K562 (cell line): Measurements from ENCODE around the gene MVD. TPM values are rescaled to one million over a fixed set of nuclear protein-coding genes. Genes with fewer than 3 reads are reported as not detected.
A peak's percentile ranks its signal among the peaks of the same experiment; 100 is the strongest.

ENCODE experiments used
- ATAC-seq: fragments of 200-7000 bp; cut with Tn5 transposase; 3 replicates; pipeline ENCODE4 v1.9.1; 2020; ENCODE audit warnings: moderate library complexity
- BruUV-seq: library from RNA; stranded (reverse); fragments of 400-500 nt; replicated peaks from 2 replicates; lab custom pipeline; 2021; lab: Mats Ljungman, UMichigan
- CTCF ChIA-PET: fragments of 300-600 bp; formaldehyde crosslinking; extraction: SDS; loops from one replicate; lab custom pipeline; 2021; ENCODE audit warnings: low intra/inter-chr PET ratio; lab: Yijun Ruan, JAX
- POLR2A ChIA-PET: fragments of 300-600, 350-650 bp; sonication (Branson Sonifier 250); formaldehyde crosslinking; extraction: SDS; loops from one replicate; lab custom pipeline; 2021; ENCODE audit warnings: antibody characterized with exemption, inconsistent platforms; lab: Yijun Ruan, JAX
- DNase-seq, 4 experiments: peaks; one replicate each; pipeline versions ENCODE4 v3.0.0 to v3.0.0-alpha.2; 2011 to 2018; ENCODE audit warnings: low spot score in 3 of 4, mixed read lengths in 3 of 4; ENCODE audit errors: extremely low read depth in 1 of 4
- FAIRE-seq: peaks from 2 replicates; lab custom pipeline; 2011; peaks lifted over from hg19 to GRCh38; lab: Jason Lieb, UNC
- H2AFZ ChIP-seq: 2 replicates; pipeline ENCODE4 v1.6.0; 2011; ENCODE audit warnings: low read depth, low read length, control low read depth, inconsistent platforms
- H3K27ac ChIP-seq: fragments of 200-600 bp; 3 replicates; pipeline ENCODE4 v1.8.0; 2011; ENCODE audit warnings: low read depth, mild to moderate bottlenecking, control low read depth, inconsistent platforms, low read length, moderate library complexity, mixed read lengths; ENCODE audit errors: extremely low read depth
- H3K27me3 ChIP-seq, 2 experiments: fragments of 300-600 bp in 1 of 2; 2 replicates in 1 of 2; 3 replicates in 1 of 2; pipeline versions ENCODE4 v1.6.0 to v1.8.0; 2011; ENCODE audit warnings: inconsistent platforms in 2 of 2, low read length in 2 of 2, mild to moderate bottlenecking in 1 of 2, mixed read lengths in 1 of 2, moderate library complexity in 1 of 2; ENCODE audit not compliant: control insufficient read depth in 2 of 2, insufficient read depth in 2 of 2
- H3K36me3 ChIP-seq: fragments of 300-600 bp; 3 replicates; pipeline ENCODE4 v1.8.0; 2011; ENCODE audit warnings: mild to moderate bottlenecking, low read length, inconsistent platforms; ENCODE audit not compliant: control insufficient read depth, insufficient read depth
- H3K4me1 ChIP-seq, 2 experiments: fragments of 200-600 bp in 1 of 2; replicated peaks in 1 of 2; 2 replicates in 1 of 2; 3 replicates in 1 of 2; pipeline versions ENCODE4 v1.5.1 to v1.8.0; 2011; ENCODE audit warnings: inconsistent platforms in 2 of 2, low read length in 2 of 2, mild to moderate bottlenecking in 1 of 2, mixed read lengths in 1 of 2, moderate library complexity in 1 of 2; ENCODE audit not compliant: control insufficient read depth in 2 of 2, insufficient read depth in 2 of 2
- H3K4me2 ChIP-seq: 2 replicates; pipeline ENCODE4 v1.6.1; 2011; ENCODE audit warnings: low read length, control low read depth, inconsistent platforms, mixed read lengths; ENCODE audit not compliant: insufficient read depth
- H3K4me3 ChIP-seq: fragments of 200-600 bp; sonication (generic), shearing (Covaris generic); 2 replicates; pipeline ENCODE4 v1.5.1; 2016; ENCODE audit warnings: control low read depth, inconsistent platforms
- H3K79me2 ChIP-seq: fragments of 200-600 bp; 3 replicates; pipeline ENCODE4 v1.8.0; 2011; ENCODE audit warnings: low read length, inconsistent platforms; ENCODE audit not compliant: control insufficient read depth, insufficient read depth
- H3K9ac ChIP-seq, 2 experiments: 2 replicates each; pipeline versions ENCODE4 v1.6.0 to v1.6.1; 2011; ENCODE audit warnings: low read depth in 2 of 2, low read length in 2 of 2, control low read depth in 1 of 2, inconsistent platforms in 1 of 2, mild to moderate bottlenecking in 1 of 2, mixed read lengths in 1 of 2; ENCODE audit not compliant: insufficient read depth in 1 of 2
- H3K9me1 ChIP-seq: one replicate; pipeline ENCODE4 v1.6.0; 2011; ENCODE audit warnings: inconsistent platforms, mild to moderate bottlenecking, low read length, moderate library complexity; ENCODE audit not compliant: control insufficient read depth, insufficient read depth
- H3K9me3 ChIP-seq: replicated peaks from 2 replicates; pipeline ENCODE4 v1.5.1; 2011; ENCODE audit warnings: low read depth, low read length, inconsistent platforms; ENCODE audit not compliant: control insufficient read depth, insufficient read depth
- H4K20me1 ChIP-seq: replicated peaks from 2 replicates; pipeline ENCODE4 v1.6.1; 2011; ENCODE audit warnings: low read length, inconsistent platforms, mixed read lengths; ENCODE audit not compliant: control insufficient read depth, insufficient read depth
- CEBPG ChIP-seq, 3 experiments: fragments of 200-800 bp in 1 of 3; sonication (Bioruptor generic) in 1 of 3; sonication (generic) in 1 of 3; formaldehyde crosslinking in 1 of 3; IDR thresholded peaks in 2 of 3; conservative IDR thresholded peaks in 1 of 3; 2 replicates each; pipeline versions ENCODE4 v1.6.1 to v1.8.0; 2016 to 2022; ENCODE audit warnings: missing compliant biosample characterization in 2 of 3, missing genetic modification characterization in 2 of 3, mild to moderate bottlenecking in 1 of 3, missing genetic modification reagents in 1 of 3
- HEY1 ChIP-seq: fragments of 250-450 bp; sonication (Bioruptor Pico); IDR thresholded peaks from 2 replicates; pipeline ENCODE4 v1.5.0; 2020; ENCODE audit warnings: mild to moderate bottlenecking, moderate library complexity, borderline replicate concordance
- POLR2A ChIP-seq: fragments of 450-650 bp; conservative IDR thresholded peaks from 2 replicates; pipeline ENCODE4 v1.6.1; 2016
- POLR2G ChIP-seq: fragments of 200-400 bp; formaldehyde crosslinking; IDR thresholded peaks from 2 replicates; pipeline ENCODE4 v1.6.1; 2017; ENCODE audit warnings: low read depth, mild to moderate bottlenecking, antibody characterized with exemption, low read length, moderate library complexity
- RBFOX2 ChIP-seq: fragments of 200-400 bp; formaldehyde crosslinking; IDR thresholded peaks from 2 replicates; pipeline ENCODE4 v1.6.1; 2017; ENCODE audit warnings: low read depth, mild to moderate bottlenecking, low read length, moderate library complexity
- RBM22 ChIP-seq: fragments of 200-400 bp; formaldehyde crosslinking; IDR thresholded peaks from 2 replicates; pipeline ENCODE4 v1.6.1; 2018; ENCODE audit warnings: low read length, low read depth; ENCODE audit not compliant: poor library complexity, severe bottlenecking
- SMAD2 ChIP-seq: fragments of 150-350 bp; IDR thresholded peaks from 2 replicates; pipeline ENCODE4 v1.6.1; 2014; ENCODE audit warnings: low read depth, mild to moderate bottlenecking, low read length
- WGBS: fragments of 100-300 bp; shearing (Covaris generic); methylation state at CpG from one replicate; pipeline ENCODE4 v1.1.6; 2016; ENCODE audit warnings: low coverage, mixed read lengths; ENCODE audit not compliant: insufficient coverage; ENCODE audit errors: missing lambda C conversion rate; 5-methylcytosine and 5-hydroxymethylcytosine counted together
- in situ Hi-C: fragments of 300-500 bp; cut with MboI; formaldehyde crosslinking; loops from 4 replicates; pipeline ENCODE4 v1.15.0; 2018; ENCODE audit warnings: inconsistent platforms, mixed read lengths
- intact Hi-C: fragments of 100-400 bp; cut with micrococcal nuclease; formaldehyde crosslinking; loops from 2 replicates; pipeline ENCODE4 v1.14.2; 2022
- polyA plus RNA-seq, 8 experiments: library from polyadenylated mRNA; depleted of rRNA in 4 of 8; stranded (reverse) in 5 of 8; unstranded in 3 of 8; fragments of >200 nt; fragmentation: Nextera tagmentation in 2 of 8; fragmentation: Illumina TruSeq in 1 of 8; extraction: Ambion mirVana in 2 of 8; extraction: Trizol in 1 of 8; gene quantifications; 2 replicates each; pipeline versions ENCODE4 v1.2.1 to v1.2.3, GENCODE V29; 2011 to 2014; ENCODE audit warnings: inconsistent platforms in 1 of 8, missing spikeins in 1 of 8
- total RNA-seq, 7 experiments: library from RNA; depleted of rRNA in 6 of 7; stranded (reverse); fragments of >200 nt in 6 of 7; fragmentation: Illumina TruSeq in 2 of 7; extraction: Trizol in 2 of 7; gene quantifications; 2 replicates each; pipeline versions ENCODE4 v1.2.1 to v1.2.3, GENCODE V29; 2011 to 2021; ENCODE audit warnings: low replicate concordance in 1 of 7
- TF ChIP-seq, protein P1 (sequence below): fragments of 200-800 bp; sonication (Bioruptor generic); IDR thresholded peaks from 2 replicates; pipeline ENCODE4 v1.6.1; 2017; ENCODE audit warnings: missing genetic modification characterization, missing compliant biosample characterization
- TF ChIP-seq, protein P2 (sequence below): fragments of 250-450 bp; sonication (Bioruptor Pico); IDR thresholded peaks from 2 replicates; pipeline ENCODE4 v1.5.0; 2022; ENCODE audit warnings: mild to moderate bottlenecking

Gene MVD
- total and polyA plus RNA-seq, 9 of the 15 experiments (the other 6 are each of a cell fraction or from before 2014, with no cell fraction given), result 12.2 to 141 (median 45.3) TPM

DNA sequence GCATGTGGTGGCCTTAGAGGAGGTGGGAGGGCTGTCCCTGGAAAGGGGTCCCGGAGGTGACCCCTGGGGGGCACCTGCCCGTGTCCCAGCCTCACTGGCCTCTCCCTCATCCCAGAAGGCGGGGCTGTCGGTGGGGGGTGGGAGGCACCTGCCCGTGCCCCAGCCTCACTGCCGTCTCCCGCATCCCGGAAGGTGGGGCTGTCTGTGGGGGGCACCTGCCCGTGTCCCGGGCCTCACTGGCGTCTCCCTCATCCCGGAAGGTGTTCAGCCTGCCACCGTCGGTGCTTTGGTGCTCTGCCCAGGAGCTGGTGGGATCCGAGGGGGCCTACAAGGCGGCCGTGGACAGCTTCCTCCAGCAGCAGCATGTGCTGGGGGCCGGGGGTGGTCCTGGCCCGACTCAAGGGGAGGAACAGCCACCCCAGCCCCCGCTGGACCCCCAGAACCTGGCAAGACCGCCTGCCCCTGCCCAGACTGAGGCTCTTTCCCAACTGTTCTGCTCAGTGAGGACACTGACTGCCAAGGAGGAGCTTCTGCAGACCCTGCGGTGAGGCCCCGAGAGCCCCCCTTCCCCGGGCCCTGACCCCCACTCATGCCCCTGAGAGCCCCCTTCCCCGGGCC, 49.6 kb upstream of the MVD start:
- Histone ChIP-seq H3K4me1 (peaks cover 0 to 73% of the 10 kb centered on the region in 2 experiments; a peak in 3 of 5 replicates), H3K4me3 (no peak overlapping the region), H3K9me3 (0 out of 2 replicates have a peak, but pooled peaks cover 2% of the 10 kb centered on the region), H2AFZ (no peak overlapping the region), H3K36me3 (peaks cover 92% of the 10 kb centered on the region), H3K9ac (0 out of 4 replicates have a peak overlapping the region, but pooled peaks of 1 of the 2 experiments have one; percentile 23), H3K27me3 (no peaks in the 10 kb centered on the region; a peak in 1 of 5 replicates), H3K79me2 (peaks cover 33% of the 10 kb centered on the region), H4K20me1 (peaks cover 17% of the 10 kb centered on the region; the same call in 1 of the 2 replicates), H3K27ac (no peak overlapping the region), H3K9me1 (peaks cover 3% of the 10 kb centered on the region), H3K4me2 (no peak overlapping the region)
- WGBS, result 82% methylated on average over 14 of the region's 25 CpGs
- in situ Hi-C loops, result no loop called here
- ChIA-PET CTCF (interaction anchor here (0.7 kb wide), 1 partner anchor 96 kb away, joined by 3 read pairs; no protein-coding TSS in a partner anchor), POLR2A (interaction anchor here (0.5 to 1.3 kb wide), 4 partner anchors 10 to 80 kb away, joined by 3 to 6 read pairs (median 4); no protein-coding TSS in a partner anchor)
- TF ChIP-seq, protein P1, sequence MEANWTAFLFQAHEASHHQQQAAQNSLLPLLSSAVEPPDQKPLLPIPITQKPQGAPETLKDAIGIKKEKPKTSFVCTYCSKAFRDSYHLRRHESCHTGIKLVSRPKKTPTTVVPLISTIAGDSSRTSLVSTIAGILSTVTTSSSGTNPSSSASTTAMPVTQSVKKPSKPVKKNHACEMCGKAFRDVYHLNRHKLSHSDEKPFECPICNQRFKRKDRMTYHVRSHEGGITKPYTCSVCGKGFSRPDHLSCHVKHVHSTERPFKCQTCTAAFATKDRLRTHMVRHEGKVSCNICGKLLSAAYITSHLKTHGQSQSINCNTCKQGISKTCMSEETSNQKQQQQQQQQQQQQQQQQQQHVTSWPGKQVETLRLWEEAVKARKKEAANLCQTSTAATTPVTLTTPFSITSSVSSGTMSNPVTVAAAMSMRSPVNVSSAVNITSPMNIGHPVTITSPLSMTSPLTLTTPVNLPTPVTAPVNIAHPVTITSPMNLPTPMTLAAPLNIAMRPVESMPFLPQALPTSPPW (CRISPR knock-in tag), result 0 out of 2 replicates have a peak, but pooled peaks have one; percentile 12
- peak; percentile 29 for TF ChIP-seq POLR2A
- TF ChIP-seq HEY1 (CRISPR knock-in tag), result no peak
- peak; percentile 73 for TF ChIP-seq POLR2G
- TF ChIP-seq, protein P2, sequence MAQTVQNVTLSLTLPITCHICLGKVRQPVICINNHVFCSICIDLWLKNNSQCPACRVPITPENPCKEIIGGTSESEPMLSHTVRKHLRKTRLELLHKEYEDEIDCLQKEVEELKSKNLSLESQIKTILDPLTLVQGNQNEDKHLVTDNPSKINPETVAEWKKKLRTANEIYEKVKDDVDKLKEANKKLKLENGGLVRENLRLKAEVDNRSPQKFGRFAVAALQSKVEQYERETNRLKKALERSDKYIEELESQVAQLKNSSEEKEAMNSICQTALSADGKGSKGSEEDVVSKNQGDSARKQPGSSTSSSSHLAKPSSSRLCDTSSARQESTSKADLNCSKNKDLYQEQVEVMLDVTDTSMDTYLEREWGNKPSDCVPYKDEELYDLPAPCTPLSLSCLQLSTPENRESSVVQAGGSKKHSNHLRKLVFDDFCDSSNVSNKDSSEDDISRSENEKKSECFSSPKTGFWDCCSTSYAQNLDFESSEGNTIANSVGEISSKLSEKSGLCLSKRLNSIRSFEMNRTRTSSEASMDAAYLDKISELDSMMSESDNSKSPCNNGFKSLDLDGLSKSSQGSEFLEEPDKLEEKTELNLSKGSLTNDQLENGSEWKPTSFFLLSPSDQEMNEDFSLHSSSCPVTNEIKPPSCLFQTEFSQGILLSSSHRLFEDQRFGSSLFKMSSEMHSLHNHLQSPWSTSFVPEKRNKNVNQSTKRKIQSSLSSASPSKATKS, result no peak
- TF ChIP-seq CEBPG (CRISPR knock-in tag; IDR thresholded peaks at IDR 0.05), result no peak
- TF ChIP-seq CEBPG (tag; conservative IDR thresholded peaks at IDR 0.05 in 1 of 2, IDR thresholded peaks at IDR 0.05 in 1 of 2), result no peak
- TF ChIP-seq SMAD2, result no peak
- peak; percentile 55 for TF ChIP-seq RBFOX2
- peak; percentile 72 for TF ChIP-seq RBM22
- FAIRE-seq (no peak), DNase-seq (no peak), ATAC-seq (no peak)
- no TSS peak for BruUV-seq
- intact Hi-C loops, result no loop called here
